Measurements from ENCODE around the gene CCDC92B.
"Not testable (repeated sequence)": the region's sequence is repeated elsewhere in the genome, so short reads cannot be mapped to it uniquely, and the experiment has no call there.

DNA sequence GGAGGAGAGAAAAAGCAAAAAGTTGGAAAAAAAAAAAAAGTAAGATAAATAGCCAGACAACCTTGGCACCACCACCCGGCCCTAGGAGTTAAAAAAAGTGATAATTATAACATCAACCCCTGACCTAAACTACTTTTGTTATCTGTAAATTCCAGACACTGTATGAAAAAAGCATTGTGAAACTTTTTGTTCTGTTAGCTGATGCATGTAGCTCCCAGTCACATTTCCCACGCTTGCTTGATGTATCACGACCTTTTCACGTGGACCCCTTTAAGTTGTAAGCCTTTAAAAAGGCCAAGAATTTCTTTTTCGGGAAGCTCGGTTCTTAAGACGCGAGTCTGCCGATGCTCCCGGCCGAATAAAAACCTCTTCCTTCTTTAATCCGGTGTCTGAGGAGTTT is 35.9 kb upstream of the CCDC92B start:
- TF ChIP-seq, protein P1, sequence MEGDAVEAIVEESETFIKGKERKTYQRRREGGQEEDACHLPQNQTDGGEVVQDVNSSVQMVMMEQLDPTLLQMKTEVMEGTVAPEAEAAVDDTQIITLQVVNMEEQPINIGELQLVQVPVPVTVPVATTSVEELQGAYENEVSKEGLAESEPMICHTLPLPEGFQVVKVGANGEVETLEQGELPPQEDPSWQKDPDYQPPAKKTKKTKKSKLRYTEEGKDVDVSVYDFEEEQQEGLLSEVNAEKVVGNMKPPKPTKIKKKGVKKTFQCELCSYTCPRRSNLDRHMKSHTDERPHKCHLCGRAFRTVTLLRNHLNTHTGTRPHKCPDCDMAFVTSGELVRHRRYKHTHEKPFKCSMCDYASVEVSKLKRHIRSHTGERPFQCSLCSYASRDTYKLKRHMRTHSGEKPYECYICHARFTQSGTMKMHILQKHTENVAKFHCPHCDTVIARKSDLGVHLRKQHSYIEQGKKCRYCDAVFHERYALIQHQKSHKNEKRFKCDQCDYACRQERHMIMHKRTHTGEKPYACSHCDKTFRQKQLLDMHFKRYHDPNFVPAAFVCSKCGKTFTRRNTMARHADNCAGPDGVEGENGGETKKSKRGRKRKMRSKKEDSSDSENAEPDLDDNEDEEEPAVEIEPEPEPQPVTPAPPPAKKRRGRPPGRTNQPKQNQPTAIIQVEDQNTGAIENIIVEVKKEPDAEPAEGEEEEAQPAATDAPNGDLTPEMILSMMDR (IDR thresholded peaks at IDR 0.05), result not testable (repeated sequence)
- TF ChIP-seq EZH2phosphoT487, EZH2 (IDR thresholded peaks at IDR 0.05): not testable (repeated sequence)

Measured in neural progenitor cell (in vitro differentiated cells).